Measurements from ENCODE around the gene MMP17. TPM values are rescaled to one million over a fixed set of nuclear protein-coding genes. Genes with fewer than 3 reads are reported as not detected.

MMP17 gene
- total and polyA plus RNA-seq, 2 donors (not counting 1 experiment from before 2014, with no cell fraction given) = 3.2 to 13.5 TPM

DNA sequence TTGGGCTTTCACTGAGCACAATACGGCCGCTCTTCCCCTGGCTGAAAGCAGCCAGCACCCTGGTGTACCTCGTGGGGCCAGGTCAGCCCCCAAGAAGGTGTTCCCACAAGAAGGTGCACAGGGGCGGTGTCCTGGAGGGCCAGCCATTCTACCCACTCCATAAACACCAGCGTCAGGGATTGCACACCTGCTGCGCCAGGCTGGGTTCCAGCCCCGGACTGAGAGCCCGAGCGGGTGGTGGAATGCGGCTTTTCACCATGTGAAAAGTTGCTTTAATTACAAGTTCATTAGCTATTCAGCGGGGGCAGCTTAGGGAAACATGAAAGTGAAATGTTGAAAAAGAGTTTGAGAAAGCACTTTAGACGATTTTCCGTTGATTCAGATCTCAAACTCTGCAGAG is 17.5 kb upstream of the MMP17 start:
- no peak overlapping the region for H3K27ac ChIP-seq (ENCODE audit: insufficient read depth, low read length)
- H3K9me3 ChIP-seq (ENCODE audit: control insufficient read depth, insufficient read depth, low read depth, low read length) = no peaks in the 10 kb centered on the region
- H3K4me2 ChIP-seq (ENCODE audit: extremely low read depth, insufficient read depth, low read length) = no peak overlapping the region
- no peak for TF ChIP-seq EZH2 (IDR thresholded peaks at IDR 0.05; ENCODE audit: low read length, missing control alignments)
- TF ChIP-seq, protein P1, sequence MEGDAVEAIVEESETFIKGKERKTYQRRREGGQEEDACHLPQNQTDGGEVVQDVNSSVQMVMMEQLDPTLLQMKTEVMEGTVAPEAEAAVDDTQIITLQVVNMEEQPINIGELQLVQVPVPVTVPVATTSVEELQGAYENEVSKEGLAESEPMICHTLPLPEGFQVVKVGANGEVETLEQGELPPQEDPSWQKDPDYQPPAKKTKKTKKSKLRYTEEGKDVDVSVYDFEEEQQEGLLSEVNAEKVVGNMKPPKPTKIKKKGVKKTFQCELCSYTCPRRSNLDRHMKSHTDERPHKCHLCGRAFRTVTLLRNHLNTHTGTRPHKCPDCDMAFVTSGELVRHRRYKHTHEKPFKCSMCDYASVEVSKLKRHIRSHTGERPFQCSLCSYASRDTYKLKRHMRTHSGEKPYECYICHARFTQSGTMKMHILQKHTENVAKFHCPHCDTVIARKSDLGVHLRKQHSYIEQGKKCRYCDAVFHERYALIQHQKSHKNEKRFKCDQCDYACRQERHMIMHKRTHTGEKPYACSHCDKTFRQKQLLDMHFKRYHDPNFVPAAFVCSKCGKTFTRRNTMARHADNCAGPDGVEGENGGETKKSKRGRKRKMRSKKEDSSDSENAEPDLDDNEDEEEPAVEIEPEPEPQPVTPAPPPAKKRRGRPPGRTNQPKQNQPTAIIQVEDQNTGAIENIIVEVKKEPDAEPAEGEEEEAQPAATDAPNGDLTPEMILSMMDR (conservative IDR thresholded peaks at IDR 0.05 in 1 of 2, IDR thresholded peaks at IDR 0.05 in 1 of 2; ENCODE audit: low read depth in 1 of 2, low read length in 2 of 2) = no peak
- no peaks in the 10 kb centered on the region for H3K27me3 ChIP-seq (ENCODE audit: control insufficient read depth, insufficient read depth, low read length)
- H3K9ac ChIP-seq (ENCODE audit: insufficient read depth, low read length) = no peak overlapping the region
- H3K36me3 ChIP-seq (ENCODE audit: control insufficient read depth, insufficient read depth, low read length) = no peaks in the 10 kb centered on the region
- no peak overlapping the region for H2AFZ ChIP-seq (ENCODE audit: low read length)
- no peak for DNase-seq (ENCODE audit: low read depth in 2 of 2)
- no peak overlapping the region for H3K4me3 ChIP-seq (replicated peaks in 1 of 4; ENCODE audit: control extremely low read depth in 1 of 4, insufficient read depth in 1 of 4, low read depth in 3 of 4, low read length in 4 of 4)
- no peaks in the 10 kb centered on the region for H3K4me1 ChIP-seq (ENCODE audit: control insufficient read depth, extremely low read depth, insufficient read depth, low read length)
- H3K79me2 ChIP-seq (ENCODE audit: control insufficient read depth, insufficient read depth, low read length) = no peaks in the 10 kb centered on the region
- no peaks in the 10 kb centered on the region for H4K20me1 ChIP-seq (ENCODE audit: control insufficient read depth, extremely low read depth, insufficient read depth, low read length)

DNA sequence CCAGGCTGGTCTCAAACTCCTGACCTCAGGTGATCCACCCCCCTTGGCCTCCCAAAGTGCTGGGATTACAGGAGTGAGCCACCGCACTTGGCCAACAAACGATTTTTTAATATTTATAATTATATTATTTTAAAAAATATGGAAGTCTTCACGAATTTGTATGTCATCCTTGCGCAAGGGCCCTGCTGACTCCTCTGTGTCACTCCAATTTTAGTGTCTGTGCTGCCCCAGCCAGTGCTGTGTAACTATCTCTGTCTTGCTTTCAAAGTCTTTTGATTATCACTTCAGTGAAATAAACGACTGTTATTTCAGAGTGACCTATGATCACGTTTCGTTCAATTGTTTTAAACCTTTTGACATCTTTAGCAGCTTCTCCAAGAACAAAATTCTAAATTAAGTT is 13.1 kb upstream of the MMP17 start:
- Histone ChIP-seq H2AFZ (ENCODE audit: low read length) (no peak overlapping the region), H3K36me3 (ENCODE audit: control insufficient read depth, insufficient read depth, low read length) (no peaks in the 10 kb centered on the region), H3K79me2 (ENCODE audit: control insufficient read depth, insufficient read depth, low read length) (no peaks in the 10 kb centered on the region), H3K27ac (ENCODE audit: insufficient read depth, low read length) (no peak overlapping the region), H4K20me1 (ENCODE audit: control insufficient read depth, extremely low read depth, insufficient read depth, low read length) (no peaks in the 10 kb centered on the region), H3K4me1 (ENCODE audit: control insufficient read depth, extremely low read depth, insufficient read depth, low read length) (no peaks in the 10 kb centered on the region), H3K9me3 (ENCODE audit: control insufficient read depth, insufficient read depth, low read depth, low read length) (no peaks in the 10 kb centered on the region), H3K27me3 (ENCODE audit: control insufficient read depth, insufficient read depth, low read length) (no peaks in the 10 kb centered on the region), H3K4me3 (replicated peaks in 1 of 4; ENCODE audit: control extremely low read depth in 1 of 4, insufficient read depth in 1 of 4, low read depth in 3 of 4, low read length in 4 of 4) (no peak overlapping the region), H3K9ac (ENCODE audit: insufficient read depth, low read length) (no peak overlapping the region), H3K4me2 (ENCODE audit: extremely low read depth, insufficient read depth, low read length) (no peak overlapping the region)
- DNase-seq (ENCODE audit: low read depth in 2 of 2) = no peak
- no peak for TF ChIP-seq EZH2 (IDR thresholded peaks at IDR 0.05; ENCODE audit: low read length, missing control alignments)
- TF ChIP-seq, protein P1 (conservative IDR thresholded peaks at IDR 0.05 in 1 of 2, IDR thresholded peaks at IDR 0.05 in 1 of 2; ENCODE audit: low read depth in 1 of 2, low read length in 2 of 2) = no peak

DNA sequence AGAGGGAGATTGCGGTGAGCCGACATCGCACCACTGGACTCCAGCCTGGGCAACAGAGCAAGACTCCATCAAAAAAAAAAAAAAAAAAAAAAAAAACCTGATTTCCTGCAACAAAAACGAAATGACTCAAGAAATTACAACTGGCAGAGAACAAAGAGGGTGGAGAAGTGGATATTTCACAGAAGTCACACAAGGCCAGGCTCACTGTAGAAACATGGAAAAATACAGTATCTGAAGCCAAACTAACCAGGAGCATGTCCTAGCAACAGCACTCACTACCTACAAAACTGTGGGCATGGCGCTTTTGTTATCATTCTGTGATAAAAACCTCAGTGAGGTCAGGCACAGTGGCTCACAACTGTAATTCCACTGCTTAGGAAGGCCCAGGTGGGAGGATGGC is 11.7 kb upstream of the MMP17 start:
- Histone ChIP-seq H3K27me3 (ENCODE audit: control insufficient read depth, insufficient read depth, low read length) (no peaks in the 10 kb centered on the region), H4K20me1 (ENCODE audit: control insufficient read depth, extremely low read depth, insufficient read depth, low read length) (no peaks in the 10 kb centered on the region), H2AFZ (ENCODE audit: low read length) (no peak overlapping the region), H3K9me3 (ENCODE audit: control insufficient read depth, insufficient read depth, low read depth, low read length) (no peaks in the 10 kb centered on the region), H3K9ac (ENCODE audit: insufficient read depth, low read length) (no peak overlapping the region), H3K4me1 (ENCODE audit: control insufficient read depth, extremely low read depth, insufficient read depth, low read length) (no peaks in the 10 kb centered on the region), H3K4me2 (ENCODE audit: extremely low read depth, insufficient read depth, low read length) (no peak overlapping the region), H3K27ac (ENCODE audit: insufficient read depth, low read length) (no peak overlapping the region), H3K4me3 (replicated peaks in 1 of 4; ENCODE audit: control extremely low read depth in 1 of 4, insufficient read depth in 1 of 4, low read depth in 3 of 4, low read length in 4 of 4) (no peak overlapping the region), H3K79me2 (ENCODE audit: control insufficient read depth, insufficient read depth, low read length) (no peaks in the 10 kb centered on the region), H3K36me3 (ENCODE audit: control insufficient read depth, insufficient read depth, low read length) (no peaks in the 10 kb centered on the region)
- no peak for TF ChIP-seq EZH2 (IDR thresholded peaks at IDR 0.05; ENCODE audit: low read length, missing control alignments)
- TF ChIP-seq, protein P1 (conservative IDR thresholded peaks at IDR 0.05 in 1 of 2, IDR thresholded peaks at IDR 0.05 in 1 of 2; ENCODE audit: low read depth in 1 of 2, low read length in 2 of 2) = no peak
- no peak for DNase-seq (ENCODE audit: low read depth in 2 of 2)

Data from fibroblast of lung (primary cell).